HepG2 (cell line): ENCODE measurements around the gene ERBB4. TPM values are rescaled to one million over a fixed set of nuclear protein-coding genes. Genes with fewer than 3 reads are reported as not detected.
A peak's percentile ranks its signal among the peaks of the same experiment; 100 is the strongest.

Source experiments
- FOXK1 ChIP-seq: sonication (generic); formaldehyde crosslinking; IDR thresholded peaks from 2 replicates; pipeline ENCODE4 v1.4.0; 2020; ENCODE audit warnings: low read depth, missing genetic modification reagents, borderline replicate concordance
- GABPB1 ChIP-seq: IDR thresholded peaks from 2 replicates; pipeline ENCODE4 v1.6.1; 2016; ENCODE audit warnings: mild to moderate bottlenecking, missing genetic modification reagents, moderate library complexity, missing compliant biosample characterization
- HDAC6 ChIP-seq: fragments of 200-600 bp; sonication (generic); IDR thresholded peaks from 2 replicates; pipeline ENCODE4 v1.7.0; 2017; ENCODE audit warnings: mild to moderate bottlenecking, antibody characterized with exemption, low read length, low read depth
- KDM1A ChIP-seq: IDR thresholded peaks from 2 replicates; pipeline ENCODE4 v1.6.1; 2016; ENCODE audit warnings: missing compliant biosample characterization
- KDM5B ChIP-seq: sonication (generic); formaldehyde crosslinking; IDR thresholded peaks from 2 replicates; pipeline ENCODE4 v1.4.0; 2020; ENCODE audit warnings: missing genetic modification reagents, mild to moderate bottlenecking, borderline replicate concordance
- NCOA5 ChIP-seq: sonication (generic); formaldehyde crosslinking; IDR thresholded peaks from 2 replicates; pipeline ENCODE4 v1.4.0; 2020; ENCODE audit warnings: missing genetic modification reagents
- NFE2L2 ChIP-seq: fragments of 150-350 bp; IDR thresholded peaks from 2 replicates; pipeline ENCODE4 v1.6.1; 2014; ENCODE audit warnings: low read length
- NFIC ChIP-seq: IDR thresholded peaks from 2 replicates; pipeline ENCODE4 v1.6.1; 2012; ENCODE audit warnings: mild to moderate bottlenecking, low read length, inconsistent platforms
- RARG ChIP-seq: sonication (generic); formaldehyde crosslinking; IDR thresholded peaks from 2 replicates; pipeline ENCODE4 v1.4.0; 2020; ENCODE audit warnings: low read depth, mild to moderate bottlenecking, missing genetic modification reagents
- SOX13 ChIP-seq, 3 experiments: fragments of 450-650 bp in 1 of 3; sonication (generic) in 1 of 3; formaldehyde crosslinking in 1 of 3; IDR thresholded peaks in 2 of 3; conservative IDR thresholded peaks in 1 of 3; 2 replicates each; pipeline versions ENCODE4 v1.5.0 to v1.6.1; 2016 to 2020; ENCODE audit warnings: antibody characterized with exemption in 1 of 3, mild to moderate bottlenecking in 1 of 3, missing compliant biosample characterization in 1 of 3, missing genetic modification reagents in 1 of 3, moderate library complexity in 1 of 3
- ZBTB1 ChIP-seq: sonication (generic); formaldehyde crosslinking; IDR thresholded peaks from 2 replicates; pipeline ENCODE4 v1.4.0; 2020; ENCODE audit warnings: missing genetic modification reagents, borderline replicate concordance
- ZNF460 ChIP-seq: sonication (generic); formaldehyde crosslinking; IDR thresholded peaks from 2 replicates; pipeline ENCODE4 v1.5.1; 2020; ENCODE audit warnings: missing genetic modification reagents, mild to moderate bottlenecking, borderline replicate concordance
- ZNF510 ChIP-seq: sonication (generic); formaldehyde crosslinking; IDR thresholded peaks from 2 replicates; pipeline ENCODE4 v1.4.0; 2020; ENCODE audit warnings: low read depth, mild to moderate bottlenecking, missing genetic modification reagents
- ZNF557 ChIP-seq: sonication (generic); formaldehyde crosslinking; IDR thresholded peaks from 2 replicates; pipeline ENCODE4 v1.4.0; 2020; ENCODE audit warnings: missing genetic modification reagents
- polyA plus RNA-seq, 8 experiments: library from polyadenylated mRNA; depleted of rRNA in 3 of 8; stranded (reverse) in 7 of 8; unstranded in 1 of 8; fragments of >200 nt; fragmentation: Illumina TruSeq in 4 of 8; extraction: Trizol in 4 of 8; gene quantifications; 2 replicates each; pipeline versions ENCODE4 v1.2.1 to v1.2.3, GENCODE V29; 2011 to 2016; ENCODE audit warnings: low read depth in 4 of 8, missing spikeins in 1 of 8, mixed read lengths in 1 of 8; ENCODE audit not compliant: insufficient read depth in 1 of 8
- total RNA-seq, 5 experiments: library from RNA; depleted of rRNA; stranded (reverse); fragments of >200 nt; fragmentation: Illumina TruSeq; extraction: Trizol; gene quantifications; 2 replicates each; pipeline ENCODE4 v1.2.3, GENCODE V29; 2016; ENCODE audit warnings: low read depth in 1 of 5
- TF ChIP-seq, protein P1 (sequence below): IDR thresholded peaks from 2 replicates; pipeline ENCODE4 v1.4.0; 2020; ENCODE audit warnings: mild to moderate bottlenecking, missing genetic modification reagents
- TF ChIP-seq, protein P2 (sequence below): IDR thresholded peaks from 2 replicates; pipeline ENCODE4 v1.6.1; 2012; ENCODE audit warnings: low read depth, low read length, improper control_type of control experiment
- TF ChIP-seq, protein P3 (sequence below): IDR thresholded peaks from 2 replicates; pipeline ENCODE4 v1.6.1; 2016; ENCODE audit warnings: mild to moderate bottlenecking
- TF ChIP-seq, protein P4 (sequence below): sonication (generic); formaldehyde crosslinking; IDR thresholded peaks from 2 replicates; pipeline ENCODE4 v1.8.0; 2022; ENCODE audit warnings: missing genetic modification reagents, mild to moderate bottlenecking, moderate library complexity, borderline replicate concordance
- TF ChIP-seq, protein P5 (sequence below): sonication (generic); formaldehyde crosslinking; IDR thresholded peaks from 2 replicates; pipeline ENCODE4 v1.8.0; 2023; ENCODE audit warnings: mild to moderate bottlenecking, missing genetic modification reagents

ERBB4 gene
- total and polyA plus RNA-seq, 2 of the 13 experiments (the other 11 are each of a cell fraction or from before 2014, with no cell fraction given) = not detected

DNA sequence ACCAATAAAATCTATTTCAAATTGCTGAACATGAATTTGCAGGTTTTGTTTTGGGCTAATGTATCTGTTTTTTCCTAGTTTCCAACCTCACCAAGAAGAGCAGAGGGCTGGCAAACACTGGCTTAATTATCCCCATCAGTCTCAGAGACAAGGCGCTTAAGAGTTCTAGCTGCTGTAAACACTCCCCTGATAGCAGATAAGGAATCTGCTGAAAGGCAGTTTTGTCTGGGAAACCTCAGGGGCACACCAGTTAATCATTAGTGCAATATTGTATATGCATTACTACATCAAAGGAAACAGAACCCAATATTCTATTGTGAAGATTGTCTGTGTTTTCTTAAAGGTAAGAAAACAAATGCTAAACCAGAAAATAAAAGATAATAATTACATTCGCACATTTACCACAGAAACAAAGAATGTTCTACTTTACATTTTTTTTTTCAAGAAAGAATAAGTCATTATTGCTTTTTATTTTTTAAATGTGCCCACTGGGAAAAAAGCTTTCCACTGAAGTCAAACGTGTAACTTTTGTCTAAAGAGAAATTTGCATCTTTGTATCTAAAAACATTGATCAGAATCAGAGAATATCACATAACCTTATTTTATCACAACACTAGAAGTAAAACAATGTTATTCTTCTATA, 179.1 kb downstream of the ERBB4 start (continued):
- TF ChIP-seq, protein P1, sequence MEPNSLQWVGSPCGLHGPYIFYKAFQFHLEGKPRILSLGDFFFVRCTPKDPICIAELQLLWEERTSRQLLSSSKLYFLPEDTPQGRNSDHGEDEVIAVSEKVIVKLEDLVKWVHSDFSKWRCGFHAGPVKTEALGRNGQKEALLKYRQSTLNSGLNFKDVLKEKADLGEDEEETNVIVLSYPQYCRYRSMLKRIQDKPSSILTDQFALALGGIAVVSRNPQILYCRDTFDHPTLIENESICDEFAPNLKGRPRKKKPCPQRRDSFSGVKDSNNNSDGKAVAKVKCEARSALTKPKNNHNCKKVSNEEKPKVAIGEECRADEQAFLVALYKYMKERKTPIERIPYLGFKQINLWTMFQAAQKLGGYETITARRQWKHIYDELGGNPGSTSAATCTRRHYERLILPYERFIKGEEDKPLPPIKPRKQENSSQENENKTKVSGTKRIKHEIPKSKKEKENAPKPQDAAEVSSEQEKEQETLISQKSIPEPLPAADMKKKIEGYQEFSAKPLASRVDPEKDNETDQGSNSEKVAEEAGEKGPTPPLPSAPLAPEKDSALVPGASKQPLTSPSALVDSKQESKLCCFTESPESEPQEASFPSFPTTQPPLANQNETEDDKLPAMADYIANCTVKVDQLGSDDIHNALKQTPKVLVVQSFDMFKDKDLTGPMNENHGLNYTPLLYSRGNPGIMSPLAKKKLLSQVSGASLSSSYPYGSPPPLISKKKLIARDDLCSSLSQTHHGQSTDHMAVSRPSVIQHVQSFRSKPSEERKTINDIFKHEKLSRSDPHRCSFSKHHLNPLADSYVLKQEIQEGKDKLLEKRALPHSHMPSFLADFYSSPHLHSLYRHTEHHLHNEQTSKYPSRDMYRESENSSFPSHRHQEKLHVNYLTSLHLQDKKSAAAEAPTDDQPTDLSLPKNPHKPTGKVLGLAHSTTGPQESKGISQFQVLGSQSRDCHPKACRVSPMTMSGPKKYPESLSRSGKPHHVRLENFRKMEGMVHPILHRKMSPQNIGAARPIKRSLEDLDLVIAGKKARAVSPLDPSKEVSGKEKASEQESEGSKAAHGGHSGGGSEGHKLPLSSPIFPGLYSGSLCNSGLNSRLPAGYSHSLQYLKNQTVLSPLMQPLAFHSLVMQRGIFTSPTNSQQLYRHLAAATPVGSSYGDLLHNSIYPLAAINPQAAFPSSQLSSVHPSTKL (CRISPR knock-in tag) = peak; percentile 93
- TF ChIP-seq NFIC = peak; percentile 72; the same call in 1 of the 2 replicates
- TF ChIP-seq ZNF510 (CRISPR knock-in tag) = no peak
- peak; percentile 60 for TF ChIP-seq SOX13 (IDR thresholded peaks at IDR 0.05)
- peak in 1 of 2 experiments; percentile 97; a peak in 2 of 4 replicates for TF ChIP-seq SOX13 (CRISPR knock-in tag; conservative IDR thresholded peaks at IDR 0.05 in 1 of 2, IDR thresholded peaks at IDR 0.05 in 1 of 2)
- no peak for TF ChIP-seq NCOA5 (CRISPR knock-in tag)
- TF ChIP-seq, protein P2, sequence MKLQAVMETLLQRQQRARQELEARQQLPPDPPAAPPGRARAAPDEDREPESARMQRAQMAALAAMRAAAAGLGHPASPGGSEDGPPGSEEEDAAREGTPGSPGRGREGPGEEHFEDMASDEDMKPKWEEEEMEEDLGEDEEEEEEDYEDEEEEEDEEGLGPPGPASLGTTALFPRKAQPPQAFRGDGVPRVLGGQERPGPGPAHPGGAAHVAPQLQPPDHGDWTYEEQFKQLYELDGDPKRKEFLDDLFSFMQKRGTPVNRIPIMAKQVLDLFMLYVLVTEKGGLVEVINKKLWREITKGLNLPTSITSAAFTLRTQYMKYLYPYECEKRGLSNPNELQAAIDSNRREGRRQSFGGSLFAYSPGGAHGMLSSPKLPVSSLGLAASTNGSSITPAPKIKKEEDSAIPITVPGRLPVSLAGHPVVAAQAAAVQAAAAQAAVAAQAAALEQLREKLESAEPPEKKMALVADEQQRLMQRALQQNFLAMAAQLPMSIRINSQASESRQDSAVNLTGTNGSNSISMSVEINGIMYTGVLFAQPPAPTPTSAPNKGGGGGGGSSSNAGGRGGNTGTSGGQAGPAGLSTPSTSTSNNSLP = no peak
- TF ChIP-seq HDAC6 = no peak
- TF ChIP-seq RARG (CRISPR knock-in tag) = no peak
- no peak for TF ChIP-seq NFE2L2
- no peak for TF ChIP-seq ZNF460
- TF ChIP-seq KDM5B = no peak
- TF ChIP-seq GABPB1 (CRISPR knock-in tag) = no peak
- TF ChIP-seq, protein P3, sequence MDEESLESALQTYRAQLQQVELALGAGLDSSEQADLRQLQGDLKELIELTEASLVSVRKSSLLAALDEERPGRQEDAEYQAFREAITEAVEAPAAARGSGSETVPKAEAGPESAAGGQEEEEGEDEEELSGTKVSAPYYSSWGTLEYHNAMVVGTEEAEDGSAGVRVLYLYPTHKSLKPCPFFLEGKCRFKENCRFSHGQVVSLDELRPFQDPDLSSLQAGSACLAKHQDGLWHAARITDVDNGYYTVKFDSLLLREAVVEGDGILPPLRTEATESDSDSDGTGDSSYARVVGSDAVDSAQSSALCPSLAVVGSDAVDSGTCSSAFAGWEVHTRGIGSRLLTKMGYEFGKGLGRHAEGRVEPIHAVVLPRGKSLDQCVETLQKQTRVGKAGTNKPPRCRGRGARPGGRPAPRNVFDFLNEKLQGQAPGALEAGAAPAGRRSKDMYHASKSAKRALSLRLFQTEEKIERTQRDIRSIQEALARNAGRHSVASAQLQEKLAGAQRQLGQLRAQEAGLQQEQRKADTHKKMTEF (CRISPR knock-in tag) = peak; percentile 60
- TF ChIP-seq, protein P4, sequence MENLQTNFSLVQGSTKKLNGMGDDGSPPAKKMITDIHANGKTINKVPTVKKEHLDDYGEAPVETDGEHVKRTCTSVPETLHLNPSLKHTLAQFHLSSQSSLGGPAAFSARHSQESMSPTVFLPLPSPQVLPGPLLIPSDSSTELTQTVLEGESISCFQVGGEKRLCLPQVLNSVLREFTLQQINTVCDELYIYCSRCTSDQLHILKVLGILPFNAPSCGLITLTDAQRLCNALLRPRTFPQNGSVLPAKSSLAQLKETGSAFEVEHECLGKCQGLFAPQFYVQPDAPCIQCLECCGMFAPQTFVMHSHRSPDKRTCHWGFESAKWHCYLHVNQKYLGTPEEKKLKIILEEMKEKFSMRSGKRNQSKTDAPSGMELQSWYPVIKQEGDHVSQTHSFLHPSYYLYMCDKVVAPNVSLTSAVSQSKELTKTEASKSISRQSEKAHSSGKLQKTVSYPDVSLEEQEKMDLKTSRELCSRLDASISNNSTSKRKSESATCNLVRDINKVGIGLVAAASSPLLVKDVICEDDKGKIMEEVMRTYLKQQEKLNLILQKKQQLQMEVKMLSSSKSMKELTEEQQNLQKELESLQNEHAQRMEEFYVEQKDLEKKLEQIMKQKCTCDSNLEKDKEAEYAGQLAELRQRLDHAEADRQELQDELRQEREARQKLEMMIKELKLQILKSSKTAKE (CRISPR knock-in tag) = no peak
- TF ChIP-seq KDM1A (CRISPR knock-in tag) = no peak
- TF ChIP-seq ZBTB1 (CRISPR knock-in tag) = no peak
- TF ChIP-seq, protein P5, sequence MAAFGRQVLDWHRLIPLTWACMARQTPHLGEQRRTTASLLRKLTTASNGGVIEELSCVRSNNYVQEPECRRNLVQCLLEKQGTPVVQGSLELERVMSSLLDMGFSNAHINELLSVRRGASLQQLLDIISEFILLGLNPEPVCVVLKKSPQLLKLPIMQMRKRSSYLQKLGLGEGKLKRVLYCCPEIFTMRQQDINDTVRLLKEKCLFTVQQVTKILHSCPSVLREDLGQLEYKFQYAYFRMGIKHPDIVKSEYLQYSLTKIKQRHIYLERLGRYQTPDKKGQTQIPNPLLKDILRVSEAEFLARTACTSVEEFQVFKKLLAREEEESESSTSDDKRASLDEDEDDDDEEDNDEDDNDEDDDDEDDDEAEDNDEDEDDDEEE = no peak
- 0 out of 2 replicates have a peak, but pooled peaks have one; percentile 48 for TF ChIP-seq FOXK1 (CRISPR knock-in tag)
- TF ChIP-seq ZNF557 (CRISPR knock-in tag) = no peak
